Fibroblast of lung (primary cell): ENCODE results near the gene KCTD5. TPM values are rescaled to one million over a fixed set of nuclear protein-coding genes. Genes with fewer than 3 reads are reported as not detected.
"Not testable (repeated sequence)": the region's sequence is repeated elsewhere in the genome, so short reads cannot be mapped to it uniquely, and the experiment has no call there.

Experiments used
- DNase-seq, 2 donors: peaks; one replicate each; pipeline versions ENCODE4 v3.0.0 to v3.0.0-alpha.2; 2010; ENCODE audit warnings: low read depth in 2 of 2
- H2AFZ ChIP-seq: 2 replicates; pipeline ENCODE4 v1.5.1; 2012; ENCODE audit warnings: low read length, control low read depth, inconsistent platforms
- H3K27ac ChIP-seq: 2 replicates; pipeline ENCODE4 v1.5.1; 2011; ENCODE audit warnings: low read length, control low read depth; ENCODE audit not compliant: insufficient read depth
- H3K27me3 ChIP-seq: 2 replicates; pipeline ENCODE4 v1.5.1; 2011; ENCODE audit warnings: mild to moderate bottlenecking, low read length; ENCODE audit not compliant: control insufficient read depth, insufficient read depth
- H3K36me3 ChIP-seq: 2 replicates; pipeline ENCODE4 v1.5.1; 2011; ENCODE audit warnings: low read length; ENCODE audit not compliant: control insufficient read depth, insufficient read depth
- H3K4me1 ChIP-seq: 2 replicates; pipeline ENCODE4 v1.5.1; 2011; ENCODE audit warnings: low read length; ENCODE audit not compliant: control insufficient read depth, insufficient read depth; ENCODE audit errors: extremely low read depth
- H3K4me2 ChIP-seq: 2 replicates; pipeline ENCODE4 v1.5.1; 2011; ENCODE audit warnings: low read length, control low read depth; ENCODE audit not compliant: insufficient read depth; ENCODE audit errors: extremely low read depth
- H3K4me3 ChIP-seq, 4 experiments: fragments of 200-600 bp in 1 of 4; sonication (generic) in 1 of 4; replicated peaks in 1 of 4; 2 replicates each; pipeline ENCODE4 v1.5.1; 2011 to 2016; ENCODE audit warnings: low read length in 4 of 4, low read depth in 3 of 4, mild to moderate bottlenecking in 3 of 4, control low read depth in 2 of 4, inconsistent platforms in 1 of 4, mixed read lengths in 1 of 4; ENCODE audit not compliant: insufficient read depth in 1 of 4; ENCODE audit errors: control extremely low read depth in 1 of 4
- H3K79me2 ChIP-seq: 2 replicates; pipeline ENCODE4 v1.5.1; 2012; ENCODE audit warnings: mild to moderate bottlenecking, low read length, inconsistent platforms; ENCODE audit not compliant: control insufficient read depth, insufficient read depth
- H3K9ac ChIP-seq: 2 replicates; pipeline ENCODE4 v1.5.1; 2011; ENCODE audit warnings: mild to moderate bottlenecking, low read length, control low read depth; ENCODE audit not compliant: insufficient read depth
- H3K9me3 ChIP-seq: 2 replicates; pipeline ENCODE4 v1.5.1; 2012; ENCODE audit warnings: low read depth, low read length; ENCODE audit not compliant: control insufficient read depth, insufficient read depth
- H4K20me1 ChIP-seq: 2 replicates; pipeline ENCODE4 v1.5.1; 2011; ENCODE audit warnings: low read length; ENCODE audit not compliant: control insufficient read depth, insufficient read depth; ENCODE audit errors: extremely low read depth
- CTCF ChIP-seq, 2 donors: IDR thresholded peaks in 1 of 2; conservative IDR thresholded peaks in 1 of 2; 1 replicate in 1 of 2; 2 replicates in 1 of 2; pipeline ENCODE4 v1.5.1; 2011 to 2012; ENCODE audit warnings: low read length in 2 of 2, control low read depth in 1 of 2, inconsistent platforms in 1 of 2, low read depth in 1 of 2, mild to moderate bottlenecking in 1 of 2
- EZH2 ChIP-seq: IDR thresholded peaks from 2 replicates; pipeline ENCODE4 v1.5.1; 2012; ENCODE audit warnings: low read length, control low read depth, mild to moderate bottlenecking; ENCODE audit errors: missing control alignments
- polyA plus RNA-seq, 2 donors: library from polyadenylated mRNA; depleted of rRNA in 1 of 2; stranded (reverse) in 1 of 2; unstranded in 1 of 2; fragments of >200 nt; gene quantifications; 2 replicates each; pipeline ENCODE4 v1.2.1, GENCODE V29; 2011 to 2012; ENCODE audit warnings: missing spikeins in 1 of 2
- total RNA-seq: library from RNA; depleted of rRNA; stranded (reverse); fragments of >200 nt; gene quantifications from 2 replicates; pipeline ENCODE4 v1.2.1, GENCODE V29; 2014

Gene KCTD5
- total and polyA plus RNA-seq, 2 donors (not counting 1 experiment from before 2014, with no cell fraction given) = 21.6 to 25.9 TPM

DNA sequence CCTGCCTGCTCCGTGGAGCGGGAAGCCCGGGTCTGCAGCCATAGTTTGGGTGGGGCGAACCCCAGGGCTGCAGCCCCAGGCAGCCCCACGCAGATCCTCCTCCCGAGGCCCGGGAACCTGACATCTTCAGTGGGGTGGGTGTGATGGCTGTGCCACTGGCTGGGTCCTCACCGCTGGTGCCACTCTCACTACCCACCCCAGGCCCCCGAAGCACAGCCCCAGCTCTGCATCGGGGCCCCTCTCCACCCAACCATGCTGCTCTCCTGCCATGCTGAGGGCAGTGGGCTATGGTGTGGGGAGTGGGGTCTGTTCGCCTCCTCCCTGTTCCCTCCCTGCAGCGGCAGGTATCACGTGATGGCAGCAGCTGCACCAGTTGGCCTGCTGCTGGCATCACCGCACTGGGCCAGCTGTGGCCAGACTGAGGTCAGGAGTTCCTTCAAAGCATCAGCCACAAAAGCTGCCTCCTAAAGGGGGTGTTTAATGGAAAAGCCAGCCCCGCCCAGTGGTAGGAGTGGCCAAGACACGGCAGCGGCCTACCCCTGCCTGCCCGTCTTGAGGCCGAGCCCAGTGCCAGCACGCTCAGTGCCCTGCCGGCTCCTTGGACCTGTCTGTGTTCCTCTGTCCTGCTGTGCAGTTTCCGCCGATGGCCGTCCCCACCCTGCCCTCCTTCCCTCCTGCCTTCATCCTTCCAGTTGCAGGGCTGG, 10.8 kb downstream of the KCTD5 start:
- H3K4me3 ChIP-seq = no peak overlapping the region
- TF ChIP-seq EZH2 = no peak
- TF ChIP-seq CTCF (conservative IDR thresholded peaks at IDR 0.05 in 1 of 2, IDR thresholded peaks at IDR 0.05 in 1 of 2; ENCODE audit: low read depth in 1 of 2, low read length in 2 of 2) = no peak
- H2AFZ ChIP-seq = no peak overlapping the region
- H3K27ac ChIP-seq = peak overlapping the region; percentile 4
- H3K4me2 ChIP-seq = peak overlapping the region; percentile 23
- H3K36me3 ChIP-seq = peaks cover 2% of the 10 kb centered on the region
- no peak overlapping the region for H3K9ac ChIP-seq
- no peaks in the 10 kb centered on the region for H3K27me3 ChIP-seq
- peaks cover 31% of the 10 kb centered on the region for H3K79me2 ChIP-seq
- peak; percentile 75 to 76 for DNase-seq
- no peaks in the 10 kb centered on the region for H3K9me3 ChIP-seq
- peaks cover 12% of the 10 kb centered on the region for H3K4me1 ChIP-seq
- H4K20me1 ChIP-seq = no peaks in the 10 kb centered on the region

GRCh38 chr16:2696601-2697250, 14.4 kb downstream of the KCTD5 start:
- H3K4me3 ChIP-seq, H3K9ac ChIP-seq, H3K9me3 ChIP-seq, H4K20me1 ChIP-seq, H3K27ac ChIP-seq, H3K4me2 ChIP-seq, H3K27me3 ChIP-seq, DNase-seq, H2AFZ ChIP-seq: not testable (repeated sequence)
- Histone ChIP-seq H3K36me3 (peaks cover 17% of the 10 kb centered on the region), H3K4me1 (peaks cover 11% of the 10 kb centered on the region), H3K79me2 (peaks cover 11% of the 10 kb centered on the region)

DNA sequence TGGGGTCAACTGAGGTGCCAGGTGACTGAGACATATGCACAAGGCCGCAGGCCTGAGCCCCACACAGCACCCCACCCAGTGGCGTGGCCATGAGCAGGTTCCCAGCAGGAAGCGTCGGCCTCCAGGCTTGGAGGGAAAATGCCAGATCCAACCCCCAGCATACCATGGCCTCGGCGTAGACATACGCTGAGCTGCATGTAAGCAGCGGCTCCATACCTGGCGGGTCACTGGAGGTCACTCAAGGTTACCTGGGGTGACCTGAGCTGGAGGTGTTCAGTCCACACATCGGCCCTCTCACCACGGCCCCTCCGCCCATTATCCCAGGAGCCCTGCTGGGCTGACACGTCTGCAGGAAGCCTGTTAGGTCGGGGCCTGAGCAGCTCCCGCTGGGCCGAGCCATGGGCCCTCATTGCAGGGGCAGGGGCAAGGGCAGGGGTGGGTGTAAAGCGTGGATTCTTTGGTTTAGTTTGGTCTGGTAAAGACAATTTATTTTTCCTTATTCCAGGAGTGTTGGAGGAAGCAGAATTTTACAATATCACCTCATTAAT, 15.2 kb downstream of the KCTD5 start:
- Histone ChIP-seq H3K9ac (no peak overlapping the region), H3K27me3 (no peaks in the 10 kb centered on the region), H4K20me1 (no peaks in the 10 kb centered on the region), H3K79me2 (peaks cover 5% of the 10 kb centered on the region), H2AFZ (no peak overlapping the region), H3K9me3 (no peaks in the 10 kb centered on the region), H3K4me3 (no peak overlapping the region), H3K4me1 (peaks cover 4% of the 10 kb centered on the region), H3K36me3 (peaks cover 20% of the 10 kb centered on the region), H3K27ac (no peak overlapping the region), H3K4me2 (no peak overlapping the region)
- DNase-seq = no peak
- TF ChIP-seq EZH2 = no peak
